Stromal cell of bone marrow (primary cell): Measurements from ENCODE around the gene SLIT1.

Experiments
- DNase-seq: peaks from one replicate; pipeline ENCODE4 v3.0.0-alpha.2; 2012; ENCODE audit warnings: low read depth

The SLIT1 gene

DNA sequence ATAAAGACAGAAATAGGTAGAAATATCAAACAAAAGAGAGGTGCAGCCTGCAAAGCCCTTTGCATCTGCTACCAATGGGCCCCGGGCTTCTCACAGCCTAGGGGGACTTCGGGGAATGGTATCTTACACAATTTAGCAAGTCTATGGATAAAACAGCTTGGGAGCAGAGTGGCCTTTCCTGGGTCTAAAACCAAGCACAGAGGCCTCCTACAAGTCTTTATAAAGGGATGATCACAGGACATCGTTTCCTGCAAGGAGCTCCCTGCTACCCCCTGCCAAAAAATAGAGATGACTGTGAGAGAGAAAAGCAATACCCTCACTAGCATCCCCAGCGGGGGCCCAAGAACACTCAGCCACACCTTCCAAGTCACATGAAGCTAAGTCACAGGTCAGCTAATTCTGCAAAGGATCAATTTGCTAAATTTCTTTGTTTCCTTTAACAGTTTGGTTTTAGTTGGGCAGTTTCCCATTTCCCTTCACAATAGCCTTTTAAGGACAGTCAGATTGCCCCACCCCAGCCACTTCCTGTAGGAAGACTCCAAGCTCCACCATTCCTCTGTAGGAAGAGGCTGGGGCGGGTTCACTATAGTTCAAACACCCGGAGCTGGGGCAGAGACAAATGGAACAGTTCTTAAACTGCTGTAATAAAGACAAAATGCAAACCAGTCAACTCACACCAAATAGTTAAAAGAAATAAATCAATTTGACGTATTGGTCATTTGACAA is 105.5 kb downstream of the SLIT1 start:
- DNase-seq, result no peak

DNA sequence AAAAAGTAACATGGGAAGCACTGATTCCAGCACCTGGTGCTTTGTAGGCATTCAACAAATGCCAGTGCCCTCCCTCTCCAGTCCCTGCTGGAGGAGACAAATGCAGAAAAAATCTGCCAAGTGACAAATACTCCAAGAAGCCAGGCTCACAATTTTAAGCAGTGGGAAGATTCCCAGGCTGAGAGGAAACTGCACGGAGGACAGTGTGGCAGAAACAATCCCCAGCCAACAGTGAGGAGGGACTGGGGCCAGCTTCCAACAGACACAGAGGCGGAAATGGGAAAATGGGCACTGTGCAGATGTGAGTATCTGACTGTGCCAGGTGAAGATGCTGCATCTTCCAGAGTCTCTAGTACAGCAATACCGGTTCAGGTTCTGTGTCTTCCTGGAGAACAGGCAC is 106.3 kb downstream of the SLIT1 start:
- no peak for DNase-seq

DNA sequence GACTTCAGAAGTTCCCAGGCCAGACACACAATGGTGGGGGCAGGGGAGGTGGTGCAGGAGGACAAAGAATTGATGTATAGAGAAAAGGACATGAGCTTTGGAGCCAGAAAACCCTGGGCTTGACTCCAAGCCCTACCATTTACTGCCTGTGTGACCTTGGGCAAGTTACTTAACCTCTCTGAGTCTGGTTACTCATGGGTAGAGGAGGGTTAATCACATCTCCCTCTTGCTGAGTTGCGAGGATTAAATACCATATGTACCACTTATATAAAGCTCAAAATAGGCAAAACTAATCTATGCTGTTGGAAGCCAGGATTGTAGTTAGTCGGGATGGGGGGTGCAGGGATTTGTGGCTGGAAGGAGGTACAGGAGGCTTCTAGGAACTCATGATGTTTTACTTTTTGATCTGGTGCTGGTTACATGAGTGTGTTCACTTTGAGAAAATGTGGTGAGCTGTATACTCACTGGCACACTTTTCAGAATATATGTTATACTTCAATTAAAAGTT is 106.8 kb downstream of the SLIT1 start:
- no peak for DNase-seq

DNA sequence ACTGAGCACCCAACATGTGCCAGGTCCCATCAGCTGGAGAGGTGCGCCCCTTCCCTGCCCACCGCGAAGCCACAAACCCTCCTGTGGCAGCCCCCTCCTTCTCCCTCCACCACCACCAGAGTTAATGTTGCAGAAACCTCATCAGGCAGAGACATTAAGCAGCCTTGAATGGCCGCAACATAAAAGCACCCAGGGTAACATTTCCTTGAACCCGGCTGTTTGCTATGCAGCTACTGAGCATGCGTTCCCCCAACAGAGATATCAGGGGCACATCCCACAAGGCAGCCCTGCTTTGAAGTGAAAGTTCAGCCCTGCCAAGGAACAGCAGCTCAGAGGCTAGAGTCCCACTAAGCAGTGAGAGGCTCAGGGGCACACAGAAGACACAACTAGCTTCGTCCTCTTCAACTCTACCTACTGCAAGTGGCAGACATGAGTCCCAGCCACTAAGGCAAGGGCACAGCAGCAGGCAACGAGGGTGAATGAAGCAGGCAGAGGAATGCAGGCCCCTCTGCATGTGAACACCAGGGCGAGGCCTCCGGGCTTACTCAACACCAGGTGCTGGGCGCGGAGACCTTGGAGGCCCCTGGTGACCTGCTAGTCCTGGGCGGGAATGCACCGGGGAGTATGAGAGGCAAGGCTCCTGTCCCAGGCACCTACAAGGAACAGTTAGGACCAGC is 107.4 kb downstream of the SLIT1 start:
- DNase-seq, result no peak

DNA sequence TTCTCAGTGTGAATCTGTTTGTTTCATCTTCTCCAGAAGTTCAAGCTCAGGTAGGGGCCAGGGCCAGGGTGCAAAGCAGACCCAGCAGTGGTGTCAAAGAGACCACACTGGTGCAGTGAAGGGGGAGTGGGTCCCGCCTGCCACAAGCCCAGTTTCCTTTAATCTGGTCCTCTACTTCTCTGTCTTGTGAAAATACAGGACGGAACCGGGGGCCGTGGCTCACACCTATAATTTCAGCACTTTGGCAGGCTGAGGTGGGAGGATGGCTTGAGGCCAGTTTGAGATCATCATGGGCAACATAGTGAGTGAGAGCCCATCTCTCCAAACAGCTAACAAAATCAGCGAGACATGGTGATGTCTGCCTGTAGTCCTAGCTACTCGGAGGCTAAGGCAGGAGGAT is 109.0 kb downstream of the SLIT1 start:
- no peak for DNase-seq

DNA sequence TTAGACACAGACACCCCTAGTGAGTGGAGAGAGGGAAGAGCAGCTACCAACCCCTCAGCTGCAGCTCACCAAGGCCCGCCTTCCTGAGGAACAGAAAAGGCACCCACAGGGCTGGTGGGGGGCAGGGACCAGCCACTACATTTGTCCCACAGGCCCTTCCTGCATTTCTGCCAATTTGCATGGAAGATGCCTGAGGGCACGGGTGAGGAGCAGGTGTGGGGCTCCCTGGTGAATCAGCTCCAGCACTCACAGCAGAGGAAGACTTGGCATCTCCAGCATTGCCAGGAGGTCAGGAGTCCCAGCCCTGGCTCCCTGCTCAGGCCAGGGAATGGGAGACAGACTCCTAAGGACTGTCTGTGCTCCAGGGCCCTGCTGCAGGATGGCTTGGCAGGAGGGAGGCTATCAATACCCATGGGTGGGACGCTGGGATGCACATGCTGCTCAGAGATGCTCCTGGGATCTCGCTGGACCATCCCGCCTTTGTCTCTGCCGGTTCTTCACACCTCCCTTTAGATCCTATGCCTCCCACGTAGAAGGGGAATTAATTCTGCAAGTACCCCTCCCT is 109.7 kb downstream of the SLIT1 start:
- no peak for DNase-seq

DNA sequence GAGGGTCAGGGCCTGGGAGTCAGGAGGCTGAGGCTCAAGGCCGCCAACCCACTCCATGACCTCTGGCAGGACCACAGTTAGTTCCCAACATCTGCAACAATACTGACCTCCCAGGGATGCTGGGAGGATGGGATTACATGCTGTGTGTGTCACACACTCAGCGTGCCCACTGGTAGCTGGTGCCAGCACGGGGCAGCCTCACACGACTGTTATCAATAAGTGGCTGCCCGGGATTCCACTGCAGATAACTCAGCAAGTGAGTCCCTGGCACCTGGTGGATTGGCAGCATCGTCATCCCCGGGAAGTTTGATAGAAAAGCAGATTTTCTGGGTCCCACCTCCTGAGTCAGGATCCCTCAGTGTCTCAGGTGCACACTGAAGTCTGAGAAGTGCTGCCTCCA is 110.3 kb downstream of the SLIT1 start:
- DNase-seq, result no peak

DNA sequence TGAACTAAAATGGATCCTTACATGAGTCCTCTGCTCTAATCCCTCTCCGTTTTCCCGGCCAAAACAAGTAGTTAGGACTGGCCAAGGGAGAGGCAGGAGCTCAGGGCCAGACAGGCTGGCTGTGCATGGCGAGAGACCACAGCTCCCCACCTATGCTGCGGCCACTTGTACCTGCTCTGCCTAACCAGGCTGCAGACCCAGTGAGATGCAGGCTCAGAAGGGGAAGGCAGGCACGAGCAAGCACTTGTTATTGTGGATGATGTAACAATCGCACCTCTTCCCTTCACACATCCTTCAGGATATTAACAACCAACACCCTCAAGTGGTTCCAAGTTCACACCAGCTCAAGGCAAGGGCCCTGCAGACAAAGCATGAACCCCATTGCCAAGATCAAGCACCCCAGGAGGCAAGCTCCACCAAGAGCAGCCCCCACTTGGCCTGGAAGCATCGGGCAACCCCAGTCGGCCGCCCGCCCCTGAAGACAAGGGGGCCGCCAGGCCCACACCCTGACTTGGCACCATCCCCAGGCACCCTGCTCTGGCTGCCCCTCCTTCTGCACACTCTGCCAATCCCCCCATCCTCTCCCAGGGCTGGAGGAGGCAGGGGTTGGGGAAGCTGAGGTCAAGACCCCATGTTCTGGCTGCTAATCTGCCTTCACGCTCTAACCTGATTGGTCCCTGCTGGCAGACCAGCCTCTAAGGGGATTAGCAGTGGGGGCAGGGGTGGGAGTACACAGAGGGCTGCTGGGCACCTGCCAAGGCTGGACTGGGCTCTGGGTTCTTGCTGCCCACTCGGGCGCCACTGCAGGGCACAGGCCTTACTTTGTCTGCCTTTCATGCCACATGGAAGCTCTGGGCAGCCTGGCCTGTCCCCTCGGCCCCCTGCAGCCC is 111.3 kb downstream of the SLIT1 start:
- no peak for DNase-seq

DNA sequence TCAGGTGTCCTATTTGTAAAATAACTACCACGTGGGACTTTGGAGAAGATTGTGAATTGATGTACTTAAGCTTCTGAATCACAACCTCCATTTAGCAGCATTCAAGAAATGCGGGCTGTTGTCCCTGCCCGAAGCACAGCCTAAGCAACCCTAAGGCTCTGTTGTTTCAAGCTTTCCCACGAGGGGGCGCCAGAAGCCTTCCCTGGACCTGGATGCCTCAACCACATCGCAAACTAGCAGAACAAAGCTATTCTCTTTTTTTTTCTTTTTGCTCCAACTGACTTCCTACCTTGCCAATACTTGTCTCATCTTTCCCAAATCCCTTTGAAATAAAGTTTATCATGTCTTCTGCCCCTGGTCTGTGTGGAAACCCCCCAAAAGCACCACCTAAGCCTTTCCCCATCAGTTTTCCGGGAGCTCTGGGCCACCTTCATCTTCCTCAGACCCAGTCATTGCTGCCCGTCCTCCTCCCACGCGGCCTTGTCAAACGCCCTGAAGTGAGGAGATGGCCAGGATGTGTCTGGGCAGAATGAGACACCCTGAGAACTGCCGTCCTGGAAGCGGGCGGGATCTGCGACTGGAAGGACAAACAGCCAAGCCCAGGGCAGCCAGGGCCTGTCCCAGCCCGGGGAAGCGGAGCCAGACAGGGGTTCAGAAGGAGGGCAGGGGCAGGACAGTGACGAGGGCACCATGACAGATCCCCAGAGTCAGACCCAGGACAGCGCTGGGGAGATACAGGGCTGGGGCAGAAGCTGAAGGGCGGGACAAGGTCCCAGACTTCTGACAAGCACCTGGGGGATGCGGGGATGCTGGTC is 112.7 kb downstream of the SLIT1 start:
- peak; percentile 64 for DNase-seq

DNA sequence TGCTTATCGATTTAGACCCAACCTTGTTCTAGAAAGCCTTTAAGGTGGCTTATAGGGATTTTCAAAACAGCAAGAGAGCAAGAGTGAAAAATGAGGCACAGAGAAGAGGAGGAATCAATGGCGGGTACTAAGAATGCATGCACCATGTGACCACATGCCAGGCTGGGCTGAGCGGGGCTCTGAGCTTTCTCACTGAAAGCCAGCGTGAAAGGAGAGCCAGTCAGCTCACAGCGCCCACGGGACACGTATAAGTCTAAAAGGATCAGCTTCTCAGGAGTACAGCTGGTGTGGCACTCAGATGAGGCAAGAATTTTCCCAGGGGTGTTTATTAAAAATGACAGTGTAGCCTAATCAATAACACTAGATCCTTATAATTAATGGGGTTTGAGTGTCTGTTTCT is 114.3 kb downstream of the SLIT1 start:
- no peak for DNase-seq

DNA sequence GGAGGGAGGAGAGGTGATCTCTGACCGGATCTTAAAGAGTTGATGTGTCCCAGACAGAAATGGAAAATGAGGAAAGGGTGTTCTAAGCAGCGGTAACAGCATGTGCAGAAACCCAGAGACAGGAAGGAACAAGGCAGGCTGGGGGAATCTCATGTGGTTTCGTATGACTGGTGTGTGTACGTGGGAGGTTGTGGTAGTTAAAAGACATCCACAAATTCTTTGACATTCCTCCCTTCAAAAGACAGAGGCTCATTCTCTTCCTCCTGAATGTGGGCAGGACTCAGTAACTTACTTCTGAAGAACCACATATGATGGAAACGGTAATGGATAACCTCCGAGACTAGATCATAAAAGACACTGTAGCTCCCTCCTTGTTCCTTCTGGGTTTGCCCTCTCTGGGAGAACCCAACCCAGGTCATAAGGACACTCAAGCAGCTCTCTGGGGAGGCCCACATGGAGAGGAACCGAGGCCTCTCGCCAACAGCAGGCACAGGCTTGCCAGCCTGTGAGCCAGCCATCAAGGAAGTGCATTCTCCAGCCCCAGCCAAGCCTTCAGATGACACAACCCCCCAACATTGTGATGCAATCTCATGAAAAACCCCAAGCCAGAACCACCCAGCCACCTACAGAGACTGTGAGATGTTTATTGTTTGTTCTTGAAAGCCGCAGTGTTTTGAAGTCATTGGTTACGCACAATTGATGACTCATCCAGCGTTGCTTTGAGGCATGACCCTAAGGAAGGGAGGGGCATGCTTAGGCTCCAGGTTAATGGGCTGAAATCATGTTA is 116.0 kb downstream of the SLIT1 start:
- no peak for DNase-seq

DNA sequence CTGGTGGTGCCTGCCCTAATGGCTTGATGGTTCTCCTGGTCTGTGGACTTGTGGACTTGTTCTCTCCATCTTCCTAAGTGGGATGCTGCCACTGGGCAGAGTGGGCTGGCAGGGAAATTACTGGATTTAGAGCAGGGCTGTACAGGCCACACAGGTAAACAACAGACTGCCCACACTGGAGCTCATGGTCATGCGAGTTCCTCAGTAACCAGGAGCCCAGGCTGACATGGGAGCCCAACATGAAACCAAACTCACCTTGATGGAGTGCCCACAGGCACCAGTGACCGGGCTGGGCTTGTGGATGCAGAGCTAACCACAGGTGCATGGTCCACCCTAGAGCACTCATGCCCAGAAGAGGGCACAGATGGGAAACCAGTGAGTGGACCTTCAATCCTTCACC is 116.7 kb downstream of the SLIT1 start:
- DNase-seq, result no peak

DNA sequence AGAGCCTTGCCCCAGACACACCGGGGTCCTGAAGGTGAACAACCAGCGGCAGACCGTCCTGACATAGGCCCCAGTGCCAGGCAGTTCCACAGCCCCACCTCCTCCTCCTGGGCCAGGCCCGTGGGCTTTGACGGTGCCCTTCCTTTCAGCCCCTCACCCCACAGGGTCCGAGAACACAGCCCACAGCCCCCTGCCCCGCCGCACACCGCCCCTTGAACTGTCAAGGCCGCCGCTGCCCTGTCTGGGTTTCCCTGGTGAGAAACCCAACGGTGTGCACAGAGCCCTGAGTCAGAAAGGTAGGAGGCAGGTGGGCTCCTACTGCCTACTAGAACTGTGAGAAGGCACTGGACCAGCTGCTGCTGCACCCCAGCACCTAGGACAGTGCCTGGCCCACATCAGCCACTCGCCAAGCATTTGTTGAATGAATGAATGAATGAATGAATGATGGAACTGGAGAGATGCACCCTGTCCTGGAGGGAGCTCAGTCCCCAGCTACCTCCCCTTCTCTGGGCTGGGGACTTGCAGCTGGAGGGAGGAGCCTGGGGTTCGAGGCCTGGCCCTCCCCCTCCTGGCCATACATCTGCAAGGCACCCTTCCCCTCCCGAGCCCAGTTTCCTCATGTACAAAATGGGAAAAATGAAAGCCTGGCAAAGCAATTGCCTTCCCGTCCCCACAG is 117.9 kb downstream of the SLIT1 start:
- no peak for DNase-seq

DNA sequence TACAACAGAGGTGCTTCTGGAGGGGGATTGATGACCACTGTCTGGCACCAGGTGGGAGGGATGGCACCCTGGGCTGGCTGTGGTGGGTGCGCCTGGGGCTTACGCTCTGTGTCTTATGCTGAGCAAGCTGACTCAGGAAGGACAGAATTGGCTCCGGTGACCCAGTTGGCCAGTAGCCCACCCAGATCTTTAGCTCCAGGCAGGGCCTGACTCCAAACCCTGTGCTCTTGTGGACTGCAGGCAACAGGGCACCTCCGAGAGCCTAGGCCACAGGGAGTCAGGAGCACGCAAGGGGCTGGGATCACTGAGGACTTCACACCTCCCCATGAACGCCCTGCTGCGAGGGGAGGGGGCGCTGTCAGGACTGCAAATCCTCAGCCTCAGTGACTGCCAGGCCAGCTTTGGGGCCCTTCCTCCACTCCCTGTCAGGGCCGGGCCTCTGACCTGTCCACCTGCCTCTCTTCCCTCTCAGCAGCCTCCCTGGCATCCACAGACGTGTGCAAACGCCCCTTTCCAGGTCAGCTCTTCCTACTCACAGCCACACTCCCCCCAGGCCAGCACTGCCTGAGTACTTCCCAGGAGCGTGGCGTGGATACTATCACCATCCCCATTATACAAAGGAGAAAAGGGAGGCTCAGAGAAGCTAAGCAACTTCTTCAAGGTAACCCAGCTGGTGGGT is 118.7 kb downstream of the SLIT1 start:
- no peak for DNase-seq

DNA sequence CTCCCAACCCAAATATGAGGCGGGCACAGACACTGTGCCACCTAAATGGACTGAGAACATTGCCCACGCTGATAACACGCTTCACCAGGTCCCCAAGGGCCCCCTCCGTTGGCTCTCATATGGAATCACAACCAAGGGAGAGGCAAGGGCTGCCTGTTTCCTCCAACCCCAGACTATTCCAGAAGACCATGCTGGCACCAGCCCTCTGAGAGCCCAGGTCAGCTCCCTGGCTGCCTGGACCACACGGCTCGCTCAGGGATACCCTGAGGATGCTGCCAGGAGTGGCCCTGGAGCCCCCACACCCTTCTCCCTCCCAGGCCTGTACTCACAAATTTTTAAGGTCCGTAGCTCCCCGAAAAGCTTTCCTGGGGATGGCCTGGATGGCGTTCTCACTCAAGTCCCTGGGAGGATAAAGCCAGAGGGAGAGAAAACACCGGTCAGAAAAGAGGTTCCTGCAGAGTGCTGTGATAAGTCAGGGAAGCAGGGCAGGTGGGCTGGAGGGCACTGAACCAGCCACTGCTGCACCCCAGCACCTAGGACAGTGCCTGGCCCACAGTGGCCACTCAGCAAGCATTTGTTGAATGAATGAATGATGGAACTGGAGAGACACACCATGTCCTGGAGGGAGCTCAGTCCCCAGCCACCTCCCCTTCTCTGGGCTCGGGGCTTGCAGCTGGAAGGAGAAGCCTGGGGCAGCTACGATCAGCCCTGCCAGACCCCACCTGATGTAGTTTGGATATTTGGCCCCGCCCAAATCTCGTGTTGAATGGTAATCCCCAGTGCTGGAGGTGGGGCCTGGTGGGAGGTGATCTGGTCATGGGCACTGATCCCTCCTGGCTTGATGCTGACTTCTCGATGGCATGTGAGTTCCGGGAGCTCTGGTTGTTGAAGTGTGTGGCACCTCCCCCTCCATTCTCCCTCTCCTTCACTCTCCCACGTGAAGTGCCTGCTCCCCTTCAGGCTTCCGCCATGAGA is 119.8 kb downstream of the SLIT1 start:
- DNase-seq, result no peak

DNA sequence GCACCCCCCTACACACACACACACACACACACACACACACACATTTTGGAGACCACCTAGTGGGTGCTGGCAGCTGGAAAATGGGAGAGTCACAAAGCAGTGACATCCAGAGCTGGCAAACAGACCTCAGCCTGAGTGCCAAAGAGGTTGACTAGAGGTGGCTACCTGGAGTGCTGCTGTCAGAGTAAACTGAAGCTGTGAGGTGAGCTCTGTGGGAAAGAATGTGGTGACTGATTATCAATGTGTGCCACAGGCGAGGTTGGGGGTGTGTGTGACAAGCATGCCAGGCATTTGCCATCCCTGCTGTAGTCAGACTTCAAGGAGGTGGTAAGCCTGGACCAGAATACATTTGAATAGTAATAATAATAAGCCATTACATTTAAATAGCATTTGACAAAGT is 120.6 kb downstream of the SLIT1 start:
- DNase-seq, result no peak

DNA sequence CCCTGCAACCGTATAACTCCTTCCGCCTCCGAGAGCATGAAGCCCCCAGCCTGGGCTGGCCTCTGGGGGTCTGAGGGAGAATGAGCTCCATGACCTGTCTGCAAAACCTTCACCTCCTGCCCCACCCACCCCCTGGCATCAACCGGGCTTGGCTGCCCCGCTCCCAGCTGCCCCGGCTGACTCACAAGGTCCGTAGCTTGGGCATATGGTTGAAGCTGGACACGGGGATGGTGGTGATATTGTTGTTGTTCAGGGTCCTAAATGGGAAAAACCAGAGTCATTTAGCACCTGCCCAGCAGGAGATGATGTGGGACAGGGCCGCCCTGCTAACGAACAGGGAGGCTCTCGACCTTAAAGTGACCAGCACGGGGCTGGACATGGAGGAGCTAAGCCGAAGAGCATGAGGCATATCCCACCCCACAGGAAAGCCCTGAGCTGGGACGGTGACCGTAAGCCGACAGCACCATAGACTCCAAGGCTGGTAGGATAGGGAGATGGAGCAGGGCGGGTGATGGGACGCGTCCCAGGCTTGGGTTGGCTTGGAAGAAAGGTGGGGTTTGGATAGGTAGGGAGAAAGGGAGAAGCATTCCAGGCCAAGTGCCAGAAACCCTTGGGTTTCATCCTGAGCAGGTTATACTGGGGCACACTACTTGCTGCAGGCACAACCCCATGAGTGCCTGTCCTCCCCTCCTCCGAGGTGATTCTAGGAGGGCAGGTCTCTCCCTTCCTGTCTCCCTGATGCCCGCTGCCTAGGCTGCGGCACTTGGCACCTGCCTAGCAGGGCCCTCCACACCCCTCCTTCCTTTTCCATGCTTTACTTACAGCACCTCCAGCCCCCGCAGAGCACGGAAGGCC is 121.5 kb downstream of the SLIT1 start:
- no peak for DNase-seq
